H7 (cell line): ENCODE results near the gene GADD45B. TPM values are rescaled to one million over a fixed set of nuclear protein-coding genes. Genes with fewer than 3 reads are reported as not detected.
"Not testable (repeated sequence)": the region's sequence is repeated elsewhere in the genome, so short reads cannot be mapped to it uniquely, and the experiment has no call there.

ENCODE experiments used
- DNase-seq: peaks from one replicate; pipeline ENCODE4 v3.0.0; 2012
- H3K27me3 ChIP-seq: 2 replicates; pipeline ENCODE4 v1.6.0; 2011; ENCODE audit warnings: mild to moderate bottlenecking, low read length; ENCODE audit not compliant: control insufficient read depth, insufficient read depth
- H3K36me3 ChIP-seq: replicated peaks from 2 replicates; pipeline ENCODE4 v1.5.1; 2011; ENCODE audit warnings: low read length; ENCODE audit not compliant: control insufficient read depth, insufficient read depth
- H3K4me3 ChIP-seq: 2 replicates; pipeline ENCODE4 v1.5.1; 2011; ENCODE audit warnings: low read depth, mild to moderate bottlenecking, control low read depth, low read length, moderate library complexity; ENCODE audit not compliant: insufficient read depth
- total RNA-seq: library from RNA; depleted of rRNA; stranded (reverse); fragments of >200 nt; shearing (Covaris generic); gene quantifications from 2 replicates; pipeline ENCODE4 v1.2.3, GENCODE V29; 2014; rRNA removed

The GADD45B gene
- total RNA-seq, 1 experiment from 2014 or later: 29.4 TPM

- not testable (repeated sequence) for H3K36me3 ChIP-seq, H3K27me3 ChIP-seq, DNase-seq, H3K4me3 ChIP-seq
Measured at GRCh38 chr19:2518856-2519255, 42.9 kb downstream of the GADD45B start.

GRCh38 chr19:2519482-2519881 lies 43.6 kb downstream of the GADD45B start:
- Histone ChIP-seq H3K4me3 (no peak overlapping the region), H3K36me3 (no peaks in the 10 kb centered on the region), H3K27me3 (no peaks in the 10 kb centered on the region)
- no peak for DNase-seq

DNA sequence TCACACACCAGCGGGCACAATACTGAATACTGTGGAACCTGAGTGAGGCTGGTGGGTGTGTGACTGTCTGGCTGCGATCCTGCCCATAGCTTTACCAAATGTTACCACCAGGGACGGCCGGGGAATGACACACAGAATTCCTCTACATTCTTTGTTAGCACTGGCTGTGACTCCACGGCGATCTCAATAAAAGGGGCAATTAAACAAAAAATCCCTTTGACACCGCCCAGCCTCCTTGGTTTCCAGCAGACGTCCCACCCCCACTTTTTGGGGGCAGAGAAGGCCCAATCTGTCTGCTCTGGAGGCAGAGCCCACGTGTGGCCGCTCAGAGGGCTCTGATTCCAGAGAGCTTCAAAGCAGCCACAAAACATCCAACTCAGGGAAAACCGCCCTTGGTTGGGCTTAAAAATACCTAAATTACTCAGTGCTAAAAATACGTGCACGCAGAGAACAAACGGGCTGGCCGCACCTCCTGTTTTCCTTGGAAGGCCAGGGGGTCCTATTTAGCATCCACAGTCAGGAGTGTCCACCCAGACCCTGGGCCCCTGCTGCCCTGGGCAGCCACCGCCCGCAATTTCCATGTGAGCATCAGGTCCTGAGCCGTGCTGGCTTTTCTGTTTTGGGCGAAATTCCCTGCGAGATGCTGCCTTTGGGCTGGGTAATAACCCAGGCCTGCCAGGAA lies 47.8 kb downstream of the GADD45B start:
- peak; percentile 66 for DNase-seq
- H3K36me3 ChIP-seq: no peaks in the 10 kb centered on the region
- no peak overlapping the region for H3K4me3 ChIP-seq
- H3K27me3 ChIP-seq: no peaks in the 10 kb centered on the region

DNA sequence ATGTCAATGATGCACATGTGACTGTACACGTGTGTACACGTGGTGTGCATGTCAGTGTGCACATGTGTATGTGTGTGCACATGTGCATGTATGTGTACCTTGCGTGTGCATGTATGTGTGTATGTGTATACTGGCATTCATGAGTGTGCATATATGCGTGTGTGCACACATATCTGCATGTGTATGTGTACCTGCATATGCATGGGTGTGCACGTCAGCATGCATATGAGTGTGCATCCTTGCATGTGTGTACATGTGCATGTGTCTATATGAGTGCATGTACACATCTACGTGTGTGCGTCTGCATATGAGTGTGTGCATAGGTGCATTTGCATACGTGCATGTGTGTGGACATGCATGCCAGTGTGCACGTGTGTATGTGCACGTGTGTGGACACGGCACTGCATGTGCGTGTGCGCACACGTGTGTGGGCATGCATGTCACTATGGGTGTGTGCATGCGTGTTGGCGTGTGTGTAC lies 48.5 kb downstream of the GADD45B start:
- no peaks in the 10 kb centered on the region for H3K36me3 ChIP-seq
- H3K4me3 ChIP-seq: no peak overlapping the region
- DNase-seq: no peak
- no peaks in the 10 kb centered on the region for H3K27me3 ChIP-seq

DNA sequence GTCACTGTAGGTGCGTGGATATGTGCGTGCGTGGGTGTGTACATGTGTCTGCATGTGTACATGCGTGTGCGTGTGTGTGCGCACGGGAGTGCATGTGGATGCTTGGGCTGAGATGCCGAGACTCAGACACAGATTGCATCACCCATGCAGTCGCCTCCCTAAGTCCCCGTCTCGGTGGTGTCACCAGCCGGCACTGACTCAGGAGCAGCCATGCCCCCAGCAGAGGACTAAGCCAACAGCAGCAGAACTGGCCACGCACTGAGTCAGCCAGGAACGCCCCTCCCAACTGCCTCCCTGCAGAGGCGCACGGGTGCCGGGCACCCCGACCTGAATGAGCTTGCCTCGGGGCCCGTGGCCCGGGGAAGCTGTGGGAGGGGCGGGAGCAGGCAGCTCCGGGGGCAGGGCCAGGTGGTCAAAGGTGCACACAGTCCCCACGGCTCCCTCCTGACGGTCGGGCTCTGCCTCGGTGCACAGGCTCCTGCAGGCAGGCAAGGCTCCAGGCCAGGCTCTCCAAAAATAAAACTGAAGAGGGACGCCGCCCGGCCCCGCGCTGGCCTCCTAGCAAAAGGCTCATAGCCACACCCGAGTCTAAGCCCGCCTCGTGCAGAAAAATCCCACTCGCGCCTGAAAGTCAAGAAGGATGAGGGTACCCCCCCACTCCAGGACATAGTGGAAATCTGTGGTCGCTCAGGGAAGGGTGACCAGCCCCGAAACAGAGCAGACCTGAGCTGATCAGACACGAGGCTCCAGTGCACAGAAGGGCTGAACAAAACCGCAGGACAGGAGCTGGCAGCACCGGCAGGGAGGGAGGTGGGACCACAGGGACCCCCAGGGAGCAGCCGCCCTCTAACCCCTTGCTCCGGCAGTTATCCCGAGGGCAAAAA lies 49.2 kb downstream of the GADD45B start:
- no peaks in the 10 kb centered on the region for H3K27me3 ChIP-seq
- peak; percentile 77 for DNase-seq
- H3K36me3 ChIP-seq: no peaks in the 10 kb centered on the region
- no peak overlapping the region for H3K4me3 ChIP-seq

- H3K36me3 ChIP-seq: no peaks in the 10 kb centered on the region
- no peaks in the 10 kb centered on the region for H3K27me3 ChIP-seq
- H3K4me3 ChIP-seq: no peak overlapping the region
- peak; percentile 48 for DNase-seq
Measured at GRCh38 chr19:2527171-2527570, 51.2 kb downstream of the GADD45B start.

- DNase-seq: no peak
- no peaks in the 10 kb centered on the region for H3K36me3 ChIP-seq
- H3K4me3 ChIP-seq: no peak overlapping the region
- H3K27me3 ChIP-seq: no peaks in the 10 kb centered on the region
Measured at GRCh38 chr19:2527686-2528085, 51.8 kb downstream of the GADD45B start.

Other genes with a start within 250 kb of the GADD45B start
- 269 and 295 TPM in 2 replicates for gene PLEKHJ1, start 239.8 kb upstream of the GADD45B start, total RNA-seq
- 107 and 115 TPM in 2 replicates for gene SF3A2, start 239.3 kb upstream of the GADD45B start, total RNA-seq
- 10.5 and 12.8 TPM in 2 replicates for gene AMH, start 226.8 kb upstream of the GADD45B start, total RNA-seq
- not detected in 2 replicates for gene JSRP1, start 219.7 kb upstream of the GADD45B start, total RNA-seq
- not detected in 2 replicates for gene PEAK3, start 194.0 kb upstream of the GADD45B start, total RNA-seq
- 1.1 and 2.7 TPM in 2 replicates for gene LINGO3, start 168.0 kb upstream of the GADD45B start, total RNA-seq
- gene LSM7, start 147.5 kb upstream of the GADD45B start, total RNA-seq: 320 and 421 TPM in 2 replicates
- 65.9 and 75.3 TPM in 2 replicates for gene SPPL2B, start 147.4 kb upstream of the GADD45B start, total RNA-seq
- gene TMPRSS9, start 115.9 kb upstream of the GADD45B start, total RNA-seq: 0.48 TPM in 1 of 2 replicates, not detected in the other
- 176 and 179 TPM in 2 replicates for gene TIMM13, start 48.5 kb upstream of the GADD45B start, total RNA-seq
- 204 and 229 TPM in 2 replicates for gene LMNB2, start 19.2 kb upstream of the GADD45B start, total RNA-seq
- gene GNG7, start 226.6 kb downstream of the GADD45B start, total RNA-seq: 1.1 and 1.5 TPM in 2 replicates
- 8.2 and 12.2 TPM in 2 replicates for gene DIRAS1, start 245.2 kb downstream of the GADD45B start, total RNA-seq